ENCODE measurements around the gene ENTPD6. TPM values are rescaled to one million over a fixed set of nuclear protein-coding genes. Genes with fewer than 3 reads are reported as not detected.
A peak's percentile ranks its signal among the peaks of the same experiment; 100 is the strongest.

Gene ENTPD6
- total and polyA plus RNA-seq, 5 donors: 102 to 146 (median 129) TPM

GRCh38 chr20:25207960-25208534 is 12.5 kb downstream of the ENTPD6 start:
- H3K27ac ChIP-seq (ENCODE audit: low read length): peak overlapping the region; percentile 48
- WGBS: 78% methylated on average over 9 of the region's 9 CpGs
- H3K4me3 ChIP-seq (ENCODE audit: low read length): no peak overlapping the region

DNA sequence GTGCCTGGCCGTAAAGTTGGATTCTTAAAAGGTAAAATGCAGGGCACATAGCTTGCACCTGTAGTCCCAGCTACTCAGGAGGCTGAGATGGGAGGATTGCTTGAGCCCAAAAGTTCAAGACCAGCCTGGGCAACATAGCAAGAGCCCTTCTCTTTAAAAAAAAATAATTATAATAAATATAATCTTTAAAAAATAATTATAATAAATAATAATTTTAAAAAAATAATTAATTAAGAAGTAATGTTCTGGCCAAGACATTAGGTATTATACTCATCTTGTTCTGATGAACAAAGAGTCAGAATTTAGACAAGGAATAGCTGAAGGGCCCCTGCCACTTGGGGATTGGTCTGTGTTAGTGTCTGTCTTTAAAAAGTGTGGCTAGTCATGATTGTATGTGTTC is 13.9 kb downstream of the ENTPD6 start:
- WGBS: 98% methylated on average over 1 of the region's 1 CpG

More at GRCh38 chr20:25207960-25208534, 12.5 kb downstream of the ENTPD6 start:
- ATAC-seq (no peak), DNase-seq (peak in 1 of 3 donors; percentile 24)
- Histone ChIP-seq H3K27me3 (ENCODE audit: control insufficient read depth, insufficient read depth) (no peaks in the 10 kb centered on the region), H3K9me3 (ENCODE audit: control insufficient read depth, low read length) (no peaks in the 10 kb centered on the region), H3K4me1 (ENCODE audit: control insufficient read depth, insufficient read depth, low read length) (peaks cover 3% of the 10 kb centered on the region)
- intact Hi-C loops (cut with DNase I): no loop called here

DNA sequence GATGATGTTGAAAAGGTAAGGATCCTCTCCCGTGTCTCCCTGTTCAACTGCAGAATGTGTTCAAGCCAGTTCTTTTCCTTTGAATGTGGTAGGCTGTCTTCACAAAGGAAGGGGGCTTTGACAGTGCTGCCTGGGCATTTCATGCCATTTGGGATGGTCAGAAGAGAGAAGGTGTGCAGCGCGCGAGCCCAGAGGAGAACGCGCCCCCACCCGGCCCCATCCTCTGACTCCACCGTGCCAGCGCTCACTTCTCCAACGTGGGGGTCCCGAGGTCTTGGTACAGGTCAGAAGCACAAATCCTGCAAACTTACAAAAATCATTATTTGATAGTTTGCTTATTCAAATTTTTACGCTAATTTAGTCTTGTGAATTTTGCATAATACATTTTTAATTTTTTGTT is 14.4 kb downstream of the ENTPD6 start:
- no peak overlapping the region for H3K27ac ChIP-seq (ENCODE audit: low read length)
- H3K27me3 ChIP-seq (ENCODE audit: control insufficient read depth, insufficient read depth): no peaks in the 10 kb centered on the region
- no peaks in the 10 kb centered on the region for H3K4me1 ChIP-seq (ENCODE audit: control insufficient read depth, insufficient read depth, low read length)
- no peak overlapping the region for H3K4me3 ChIP-seq (ENCODE audit: low read length)
- no peaks in the 10 kb centered on the region for H3K9me3 ChIP-seq (ENCODE audit: control insufficient read depth, low read length)
- 97% methylated on average over 12 of the region's 12 CpGs for WGBS
- DNase-seq: no peak
- ATAC-seq: no peak
- intact Hi-C loops (cut with DNase I): no loop called here

More for the DNA sequence above, 13.9 kb downstream of the ENTPD6 start:
- H3K27me3 ChIP-seq (ENCODE audit: control insufficient read depth, insufficient read depth): no peaks in the 10 kb centered on the region
- ATAC-seq: no peak
- H3K9me3 ChIP-seq (ENCODE audit: control insufficient read depth, low read length): no peaks in the 10 kb centered on the region
- DNase-seq: no peak
- peaks cover 3% of the 10 kb centered on the region for H3K4me1 ChIP-seq (ENCODE audit: control insufficient read depth, insufficient read depth, low read length)
- intact Hi-C loops (cut with DNase I): no loop called here
- no peak overlapping the region for H3K4me3 ChIP-seq (ENCODE audit: low read length)
- no peak overlapping the region for H3K27ac ChIP-seq (ENCODE audit: low read length)

DNA sequence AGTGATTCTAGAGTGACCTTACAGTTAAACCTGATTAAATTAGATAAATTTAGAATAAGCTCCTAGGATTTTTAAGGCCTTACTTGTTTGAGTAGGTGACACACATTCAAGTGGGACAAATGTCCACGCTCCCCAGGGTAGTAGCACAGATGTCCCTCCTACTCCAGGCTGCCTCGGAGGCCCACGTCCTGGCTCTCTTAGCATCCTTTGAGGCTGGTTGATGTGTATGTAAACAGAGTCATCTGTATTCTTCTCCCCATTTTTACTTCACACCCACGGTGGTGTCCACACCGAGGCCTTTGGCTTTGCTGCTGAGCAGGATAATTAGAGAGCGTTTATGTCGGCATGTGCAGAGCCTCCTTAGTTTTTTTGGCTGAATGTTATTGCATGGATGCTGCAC is 15.8 kb downstream of the ENTPD6 start:
- no peak for DNase-seq

GRCh38 chr20:25212242-25212641 is 16.7 kb downstream of the ENTPD6 start:
- no peak for DNase-seq
- Histone ChIP-seq H3K27ac (ENCODE audit: low read length) (no peak overlapping the region), H3K4me3 (ENCODE audit: low read length) (no peak overlapping the region), H3K9me3 (ENCODE audit: control insufficient read depth, low read length) (no peaks in the 10 kb centered on the region), H3K4me1 (ENCODE audit: control insufficient read depth, insufficient read depth, low read length) (peaks cover 4% of the 10 kb centered on the region), H3K27me3 (ENCODE audit: control insufficient read depth, insufficient read depth) (no peaks in the 10 kb centered on the region)
- 82% methylated on average over 5 of the region's 5 CpGs for WGBS
- ATAC-seq: no peak
- intact Hi-C loops (cut with DNase I): no loop called here

More for the DNA sequence above, 15.8 kb downstream of the ENTPD6 start:
- Histone ChIP-seq H3K4me1 (ENCODE audit: control insufficient read depth, insufficient read depth, low read length) (no peaks in the 10 kb centered on the region), H3K4me3 (ENCODE audit: low read length) (no peak overlapping the region), H3K27ac (ENCODE audit: low read length) (no peak overlapping the region), H3K27me3 (ENCODE audit: control insufficient read depth, insufficient read depth) (no peaks in the 10 kb centered on the region), H3K9me3 (ENCODE audit: control insufficient read depth, low read length) (no peaks in the 10 kb centered on the region)
- 71% methylated on average over 7 of the region's 7 CpGs for WGBS
- no peak for ATAC-seq
- intact Hi-C loops (cut with DNase I): no loop called here

DNA sequence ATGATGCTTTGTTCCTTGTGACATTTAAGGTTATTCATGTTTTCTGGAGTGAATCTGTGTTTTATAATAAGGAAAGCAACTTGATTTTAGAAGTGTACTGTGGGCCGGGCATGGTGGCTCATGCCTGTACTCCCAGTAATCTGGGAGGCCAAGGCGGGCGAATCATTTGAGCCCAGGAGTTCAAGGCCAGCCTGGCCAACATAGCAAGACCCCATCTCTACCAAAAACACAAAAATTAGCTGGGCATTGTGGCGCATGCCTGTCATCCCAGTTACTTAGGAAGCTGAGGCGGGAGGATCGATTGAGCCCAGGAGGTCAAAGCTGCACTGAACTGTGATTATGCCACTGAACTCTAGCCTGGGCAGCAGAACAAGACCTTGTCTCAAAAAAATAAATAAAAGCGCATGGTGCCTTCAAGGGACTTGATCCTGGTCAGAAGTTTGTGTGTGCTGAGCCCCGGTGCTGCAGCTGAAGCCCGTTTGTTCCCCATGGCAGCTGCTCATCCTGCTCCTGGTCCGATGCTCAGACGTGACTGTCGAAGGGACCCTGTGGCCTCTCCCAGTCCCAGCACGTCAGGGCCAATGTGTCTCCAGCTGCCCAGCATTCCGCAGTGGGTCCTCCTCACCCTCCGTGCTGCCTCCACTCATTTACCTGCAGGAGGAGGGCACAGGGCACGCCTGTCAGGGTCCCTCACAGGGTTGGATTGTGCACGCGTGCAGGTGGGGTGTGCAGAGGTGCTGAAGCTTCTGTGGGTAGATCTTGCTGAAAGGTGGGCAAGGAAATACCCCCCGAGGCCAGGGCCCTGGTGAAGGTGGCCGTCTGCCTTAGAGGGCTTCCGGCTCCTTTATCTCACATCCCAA is 18.3 kb downstream of the ENTPD6 start:
- Histone ChIP-seq H3K4me1 (ENCODE audit: control insufficient read depth, insufficient read depth, low read length) (peaks cover 10% of the 10 kb centered on the region), H3K27ac (ENCODE audit: low read length) (no peak overlapping the region), H3K27me3 (ENCODE audit: control insufficient read depth, insufficient read depth) (no peaks in the 10 kb centered on the region), H3K4me3 (ENCODE audit: low read length) (no peak overlapping the region), H3K9me3 (ENCODE audit: control insufficient read depth, low read length) (no peaks in the 10 kb centered on the region)
- WGBS: 92% methylated on average over 21 of the region's 21 CpGs
- intact Hi-C loops (cut with DNase I): no loop called here
- DNase-seq: peak in 1 of 3 donors; percentile 28
- ATAC-seq: no peak

- Histone ChIP-seq H3K4me1 (ENCODE audit: control insufficient read depth, insufficient read depth, low read length) (peaks cover 10% of the 10 kb centered on the region), H3K27ac (ENCODE audit: low read length) (no peak overlapping the region), H3K4me3 (ENCODE audit: low read length) (no peak overlapping the region), H3K9me3 (ENCODE audit: control insufficient read depth, low read length) (no peaks in the 10 kb centered on the region), H3K27me3 (ENCODE audit: control insufficient read depth, insufficient read depth) (no peaks in the 10 kb centered on the region)
- DNase-seq (peak in 1 of 3 donors; percentile 33), ATAC-seq (no peak)
- 77% methylated on average over 7 of the region's 7 CpGs for WGBS
- intact Hi-C loops (cut with DNase I): no loop called here
Measured at GRCh38 chr20:25214426-25214790, 18.9 kb downstream of the ENTPD6 start.

GRCh38 chr20:25214819-25215218 is 19.3 kb downstream of the ENTPD6 start:
- no peak overlapping the region for H3K27ac ChIP-seq (ENCODE audit: low read length)
- DNase-seq (no peak), ATAC-seq (no peak)
- intact Hi-C loops (cut with DNase I): no loop called here
- WGBS: 94% methylated on average over 7 of the region's 7 CpGs
- no peaks in the 10 kb centered on the region for H3K27me3 ChIP-seq (ENCODE audit: control insufficient read depth, insufficient read depth)
- H3K4me1 ChIP-seq (ENCODE audit: control insufficient read depth, insufficient read depth, low read length): peaks cover 10% of the 10 kb centered on the region
- no peaks in the 10 kb centered on the region for H3K9me3 ChIP-seq (ENCODE audit: control insufficient read depth, low read length)
- no peak overlapping the region for H3K4me3 ChIP-seq (ENCODE audit: low read length)

GRCh38 chr20:25215521-25215920 is 20.0 kb downstream of the ENTPD6 start:
- H3K9me3 ChIP-seq (ENCODE audit: control insufficient read depth, low read length): no peaks in the 10 kb centered on the region
- DNase-seq (peak in 2 of 3 donors; percentile 16 to 31), ATAC-seq (no peak)
- intact Hi-C loops (cut with DNase I): no loop called here
- no peak overlapping the region for H3K4me3 ChIP-seq (ENCODE audit: low read length)
- H3K27me3 ChIP-seq (ENCODE audit: control insufficient read depth, insufficient read depth): no peaks in the 10 kb centered on the region
- H3K27ac ChIP-seq (ENCODE audit: low read length): no peak overlapping the region
- 87% methylated on average over 10 of the region's 10 CpGs for WGBS
- H3K4me1 ChIP-seq (ENCODE audit: control insufficient read depth, insufficient read depth, low read length): peaks cover 10% of the 10 kb centered on the region

DNA sequence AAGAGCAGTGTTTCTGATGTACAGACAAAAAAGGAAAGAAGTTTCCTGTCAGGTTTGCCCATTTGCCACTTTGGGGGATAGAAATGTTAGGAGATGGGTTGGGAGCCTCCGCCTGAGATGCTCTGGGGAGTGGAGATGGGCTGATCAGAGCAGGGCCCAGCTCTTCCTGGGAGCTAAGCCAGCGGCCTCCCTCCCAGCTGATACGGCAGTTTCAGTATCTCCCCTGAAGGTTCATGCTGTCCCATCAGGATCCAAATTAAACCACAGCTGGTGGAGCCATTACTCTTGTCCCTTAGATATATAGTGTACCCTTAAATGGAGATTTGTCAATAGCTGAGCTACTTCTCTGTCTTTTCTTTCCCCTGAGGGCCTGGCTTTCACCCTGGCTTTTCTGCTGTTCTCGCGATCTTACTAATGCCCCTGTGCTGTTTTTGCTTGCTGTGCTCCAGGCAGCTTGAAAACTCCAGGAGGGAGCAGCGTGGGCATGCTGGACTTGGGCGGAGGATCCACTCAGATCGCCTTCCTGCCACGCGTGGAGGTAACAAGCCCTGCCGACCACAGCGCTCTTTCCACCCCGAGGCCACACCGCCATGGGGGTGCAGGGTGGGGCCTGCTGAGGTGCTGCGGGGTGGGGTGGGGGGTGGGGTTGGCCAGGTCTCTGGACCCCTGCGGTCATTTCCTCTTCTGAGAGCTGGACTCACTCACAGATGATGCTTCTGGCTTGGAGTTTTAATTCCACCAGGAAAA is 20.9 kb downstream of the ENTPD6 start:
- Histone ChIP-seq H3K9me3 (ENCODE audit: control insufficient read depth, low read length) (no peaks in the 10 kb centered on the region), H3K27ac (ENCODE audit: low read length) (peak overlapping the region; percentile 89), H3K4me3 (ENCODE audit: low read length) (no peak overlapping the region), H3K27me3 (ENCODE audit: control insufficient read depth, insufficient read depth) (no peaks in the 10 kb centered on the region), H3K4me1 (ENCODE audit: control insufficient read depth, insufficient read depth, low read length) (peaks cover 13% of the 10 kb centered on the region)
- WGBS: 74% methylated on average over 16 of the region's 16 CpGs
- ATAC-seq (peak; percentile 61 to 69), DNase-seq (peak in 2 of 3 donors; percentile 79 to 80)
- intact Hi-C loops (cut with DNase I): no loop called here
